Peyer's patch (tissue), 4 donors: ENCODE data around the gene PDE4D.

Experiments used
- POLR2A ChIP-seq, 2 donors: fragments of 450-650 bp; IDR thresholded peaks; one replicate each; pipeline ENCODE4 v1.5.1; 2017; ENCODE audit warnings: antibody characterized with exemption in 2 of 2, mild to moderate bottlenecking in 2 of 2, moderate library complexity in 2 of 2
- TF ChIP-seq, protein P1 (sequence below), 6 experiments: fragments of 450-650 bp in 4 of 6; fragments of 200-600 bp in 2 of 6; sonication (generic) in 1 of 6; IDR thresholded peaks; one replicate each; pipeline ENCODE4 v1.5.1; 2017 to 2019; ENCODE audit warnings: antibody characterized with exemption in 6 of 6, mild to moderate bottlenecking in 3 of 6, moderate library complexity in 1 of 6

DNA sequence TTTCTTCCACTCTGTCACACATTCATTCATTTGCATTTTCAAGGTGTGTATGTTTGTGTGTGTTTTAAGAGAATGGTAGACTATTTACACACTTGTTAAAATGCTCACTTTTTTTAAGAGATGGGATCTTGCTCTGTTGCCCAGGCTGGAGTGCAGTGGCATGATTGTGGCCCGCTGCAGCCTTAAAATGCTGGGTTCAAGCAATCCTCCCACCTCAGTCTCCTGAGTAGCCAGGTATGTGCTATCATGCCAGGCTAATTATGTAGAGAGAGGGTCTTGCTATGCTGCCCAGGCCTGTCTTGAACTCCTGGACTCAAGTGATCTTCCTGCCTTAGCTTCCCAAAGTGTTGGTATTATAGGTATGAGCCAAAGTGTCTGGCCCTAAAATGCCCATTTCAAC lies 173.5 kb downstream of the PDE4D start:
- TF ChIP-seq, protein P1, sequence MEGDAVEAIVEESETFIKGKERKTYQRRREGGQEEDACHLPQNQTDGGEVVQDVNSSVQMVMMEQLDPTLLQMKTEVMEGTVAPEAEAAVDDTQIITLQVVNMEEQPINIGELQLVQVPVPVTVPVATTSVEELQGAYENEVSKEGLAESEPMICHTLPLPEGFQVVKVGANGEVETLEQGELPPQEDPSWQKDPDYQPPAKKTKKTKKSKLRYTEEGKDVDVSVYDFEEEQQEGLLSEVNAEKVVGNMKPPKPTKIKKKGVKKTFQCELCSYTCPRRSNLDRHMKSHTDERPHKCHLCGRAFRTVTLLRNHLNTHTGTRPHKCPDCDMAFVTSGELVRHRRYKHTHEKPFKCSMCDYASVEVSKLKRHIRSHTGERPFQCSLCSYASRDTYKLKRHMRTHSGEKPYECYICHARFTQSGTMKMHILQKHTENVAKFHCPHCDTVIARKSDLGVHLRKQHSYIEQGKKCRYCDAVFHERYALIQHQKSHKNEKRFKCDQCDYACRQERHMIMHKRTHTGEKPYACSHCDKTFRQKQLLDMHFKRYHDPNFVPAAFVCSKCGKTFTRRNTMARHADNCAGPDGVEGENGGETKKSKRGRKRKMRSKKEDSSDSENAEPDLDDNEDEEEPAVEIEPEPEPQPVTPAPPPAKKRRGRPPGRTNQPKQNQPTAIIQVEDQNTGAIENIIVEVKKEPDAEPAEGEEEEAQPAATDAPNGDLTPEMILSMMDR (IDR thresholded peaks at IDR 0.05): no peak
- no peak for TF ChIP-seq POLR2A (IDR thresholded peaks at IDR 0.05)
